ENCODE data around the gene SLC6A4. TPM values are rescaled to one million over a fixed set of nuclear protein-coding genes. Genes with fewer than 3 reads are reported as not detected.

The SLC6A4 gene
- total and polyA plus RNA-seq, 2 of the 8 experiments (the other 6 are each of a cell fraction or from before 2014, with no cell fraction given), result 0.09 to 0.33 TPM

DNA sequence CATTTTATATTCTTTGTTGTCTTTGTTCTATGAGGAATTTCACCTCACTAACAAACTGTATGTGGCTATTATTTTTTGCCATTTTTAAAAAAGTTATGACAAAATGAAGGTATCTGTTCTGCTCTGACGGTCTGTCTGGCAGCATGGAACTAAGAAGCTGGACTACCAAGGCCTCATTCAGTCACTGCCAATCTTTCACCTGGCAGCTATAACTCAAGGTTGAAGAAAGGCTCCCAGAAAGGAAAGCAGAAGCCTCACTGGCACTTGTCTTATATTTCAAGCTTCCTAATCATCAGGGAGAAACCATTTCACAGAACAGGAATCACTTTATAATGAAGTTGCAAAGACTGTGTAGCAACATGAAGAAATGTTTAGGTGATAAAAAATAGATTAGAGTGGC lies 18.7 kb upstream of the SLC6A4 start (continued):
- no peak for TF ChIP-seq RAD21 (IDR thresholded peaks at IDR 0.05 in 1 of 2, conservative IDR thresholded peaks at IDR 0.05 in 1 of 2; ENCODE audit: low read depth in 2 of 2, low read length in 2 of 2)
- TF ChIP-seq TCF12 (IDR thresholded peaks at IDR 0.05; ENCODE audit: low read depth, low read length), result no peak
- TF ChIP-seq, protein P1, sequence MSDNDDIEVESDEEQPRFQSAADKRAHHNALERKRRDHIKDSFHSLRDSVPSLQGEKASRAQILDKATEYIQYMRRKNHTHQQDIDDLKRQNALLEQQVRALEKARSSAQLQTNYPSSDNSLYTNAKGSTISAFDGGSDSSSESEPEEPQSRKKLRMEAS (IDR thresholded peaks at IDR 0.05), result no peak

Data from H1 (cell line).